GM18508 (cell line): ENCODE results near the gene ADGRG4.
"Not testable (repeated sequence)": the region's sequence is repeated elsewhere in the genome, so short reads cannot be mapped to it uniquely, and the experiment has no call there.

Experiments used
- ATAC-seq: cut with Tn5 transposase; IDR thresholded peaks from one replicate; pipeline ENCODE4 v1.9.1; 2021; ENCODE audit warnings: moderate number of reproducible peaks; ENCODE audit not compliant: insufficient read depth, unreplicated experiment

ADGRG4 gene

GRCh38 chrX:136300721-136301120, at the start of gene ADGRG4:
TSS of gene ADGRG4 (plus strand) at chrX:136300963. CDS start at chrX:136308778, 7,815 bp downstream.
- ATAC-seq, result not testable (repeated sequence)

GRCh38 chrX:136251041-136251991, 49.4 kb upstream of the ADGRG4 start, which contains the start of gene MAP7D3:
TSS of gene MAP7D3 (minus strand) at chrX:136251400. CDS start at chrX:136251358, 42 bp downstream.
- ATAC-seq, result no peak

- ATAC-seq, result no peak
These were observed 45.2 kb upstream of the ADGRG4 start for GRCh38 chrX:136255541-136255940.

GRCh38 chrX:136256026-136256425, 44.7 kb upstream of the ADGRG4 start:
- no peak for ATAC-seq

- ATAC-seq, result no peak
These were observed 41.8 kb upstream of the ADGRG4 start for GRCh38 chrX:136258951-136259350.

- no peak for ATAC-seq
These were observed 41.2 kb upstream of the ADGRG4 start for GRCh38 chrX:136259543-136259942.

GRCh38 chrX:136260776-136261175, 40.0 kb upstream of the ADGRG4 start:
- ATAC-seq, result no peak

- ATAC-seq, result no peak
These were observed 39.4 kb upstream of the ADGRG4 start for GRCh38 chrX:136261321-136261720.

GRCh38 chrX:136262243-136262642, 38.5 kb upstream of the ADGRG4 start:
- no peak for ATAC-seq

GRCh38 chrX:136262812-136263315, 37.9 kb upstream of the ADGRG4 start:
- ATAC-seq, result no peak

GRCh38 chrX:136266828-136267227, 33.9 kb upstream of the ADGRG4 start:
- no peak for ATAC-seq

- peak; percentile 51 for ATAC-seq
These were observed 32.4 kb upstream of the ADGRG4 start for GRCh38 chrX:136268051-136269048.

- ATAC-seq, result no peak
These were observed 30.8 kb upstream of the ADGRG4 start for GRCh38 chrX:136269921-136270320.

GRCh38 chrX:136271300-136271699, 29.5 kb upstream of the ADGRG4 start:
- no peak for ATAC-seq

- ATAC-seq, result no peak
These were observed 28.4 kb upstream of the ADGRG4 start for GRCh38 chrX:136272325-136272724.

GRCh38 chrX:136273986-136274385, 26.8 kb upstream of the ADGRG4 start:
- ATAC-seq, result no peak

- ATAC-seq, result no peak
These were observed 25.2 kb upstream of the ADGRG4 start for GRCh38 chrX:136275553-136275952.

- not testable (repeated sequence) for ATAC-seq
These were observed 14.4 kb upstream of the ADGRG4 start for GRCh38 chrX:136286375-136286774.

- no peak for ATAC-seq
These were observed 8.9 kb upstream of the ADGRG4 start for GRCh38 chrX:136291824-136292223.

GRCh38 chrX:136292656-136293055, 8.1 kb upstream of the ADGRG4 start:
- no peak for ATAC-seq
